ENCODE data around the gene PAX4.

Gene PAX4

GRCh38 chr7:127594490-127594889 is 23.5 kb downstream of the PAX4 start:
- no peak overlapping the region for H2AFZ ChIP-seq (ENCODE audit: low read depth, low read length)
- no peaks in the 10 kb centered on the region for H3K9me3 ChIP-seq (ENCODE audit: insufficient read depth, low read length)
- no peak overlapping the region for H3K4me3 ChIP-seq (ENCODE audit: low read length)
- H3K4me2 ChIP-seq (ENCODE audit: low read length), result peak overlapping the region; percentile 11
- no peaks in the 10 kb centered on the region for H3K27me3 ChIP-seq (ENCODE audit: low read depth, low read length)
- no peak overlapping the region for H3K27ac ChIP-seq (ENCODE audit: low read length)
- TF ChIP-seq CTCF (IDR thresholded peaks at IDR 0.05; ENCODE audit: low read depth, low read length) (no peak), EZH2phosphoT487 (IDR thresholded peaks at IDR 0.05; ENCODE audit: low read depth) (no peak)
- H3K4me1 ChIP-seq (ENCODE audit: low read length), result peaks cover 12% of the 10 kb centered on the region
- H3K79me2 ChIP-seq (ENCODE audit: low read length), result peaks cover 1% of the 10 kb centered on the region
- peaks cover 15% of the 10 kb centered on the region for H3K36me3 ChIP-seq (replicated peaks; ENCODE audit: low read depth, low read length)
- H4K20me1 ChIP-seq (ENCODE audit: insufficient read depth, low read length), result no peaks in the 10 kb centered on the region
- no peak overlapping the region for H3K9ac ChIP-seq (ENCODE audit: low read length)

GRCh38 chr7:127592550-127592949 is 25.4 kb downstream of the PAX4 start:
- no peak overlapping the region for H3K4me3 ChIP-seq (ENCODE audit: low read length)
- H3K36me3 ChIP-seq (replicated peaks; ENCODE audit: low read depth, low read length), result peaks cover 15% of the 10 kb centered on the region
- H3K9me3 ChIP-seq (ENCODE audit: insufficient read depth, low read length), result no peaks in the 10 kb centered on the region
- no peak for TF ChIP-seq EZH2phosphoT487 (IDR thresholded peaks at IDR 0.05; ENCODE audit: low read depth)
- no peak for TF ChIP-seq CTCF (IDR thresholded peaks at IDR 0.05; ENCODE audit: low read depth, low read length)
- H3K9ac ChIP-seq (ENCODE audit: low read length), result no peak overlapping the region
- peaks cover 18% of the 10 kb centered on the region for H3K4me1 ChIP-seq (ENCODE audit: low read length)
- 0 out of 2 replicates have a peak, but pooled peaks cover 5% of the 10 kb centered on the region for H4K20me1 ChIP-seq (ENCODE audit: insufficient read depth, low read length)
- H3K79me2 ChIP-seq (ENCODE audit: low read length), result peaks cover 12% of the 10 kb centered on the region
- H2AFZ ChIP-seq (ENCODE audit: low read depth, low read length), result no peak overlapping the region
- no peak overlapping the region for H3K27ac ChIP-seq (ENCODE audit: low read length)
- H3K27me3 ChIP-seq (ENCODE audit: low read depth, low read length), result no peaks in the 10 kb centered on the region
- H3K4me2 ChIP-seq (ENCODE audit: low read length), result no peak overlapping the region

- H3K4me3 ChIP-seq (ENCODE audit: low read length), result no peak overlapping the region
- H3K79me2 ChIP-seq (ENCODE audit: low read length), result peaks cover 12% of the 10 kb centered on the region
- TF ChIP-seq CTCF (IDR thresholded peaks at IDR 0.05; ENCODE audit: low read depth, low read length), result no peak
- no peak for TF ChIP-seq EZH2phosphoT487 (IDR thresholded peaks at IDR 0.05; ENCODE audit: low read depth)
- H3K27ac ChIP-seq (ENCODE audit: low read length), result no peak overlapping the region
- peaks cover 18% of the 10 kb centered on the region for H3K4me1 ChIP-seq (ENCODE audit: low read length)
- H3K4me2 ChIP-seq (ENCODE audit: low read length), result no peak overlapping the region
- H3K9ac ChIP-seq (ENCODE audit: low read length), result no peak overlapping the region
- H3K27me3 ChIP-seq (ENCODE audit: low read depth, low read length), result no peaks in the 10 kb centered on the region
- 0 out of 2 replicates have a peak, but pooled peaks cover 5% of the 10 kb centered on the region for H4K20me1 ChIP-seq (ENCODE audit: insufficient read depth, low read length)
- no peaks in the 10 kb centered on the region for H3K9me3 ChIP-seq (ENCODE audit: insufficient read depth, low read length)
- H2AFZ ChIP-seq (ENCODE audit: low read depth, low read length), result no peak overlapping the region
- peaks cover 15% of the 10 kb centered on the region for H3K36me3 ChIP-seq (replicated peaks; ENCODE audit: low read depth, low read length)
Measured at GRCh38 chr7:127591591-127591990, 26.4 kb downstream of the PAX4 start.

DNA sequence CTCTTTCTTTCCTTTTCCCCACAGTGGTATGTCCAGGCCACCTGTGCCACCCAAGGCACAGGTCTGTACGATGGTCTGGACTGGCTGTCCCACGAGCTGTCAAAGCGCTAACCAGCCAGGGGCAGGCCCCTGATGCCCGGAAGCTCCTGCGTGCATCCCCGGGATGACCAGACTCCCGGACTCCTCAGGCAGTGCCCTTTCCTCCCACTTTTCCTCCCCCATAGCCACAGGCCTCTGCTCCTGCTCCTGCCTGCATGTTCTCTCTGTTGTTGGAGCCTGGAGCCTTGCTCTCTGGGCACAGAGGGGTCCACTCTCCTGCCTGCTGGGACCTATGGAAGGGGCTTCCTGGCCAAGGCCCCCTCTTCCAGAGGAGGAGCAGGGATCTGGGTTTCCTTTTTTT is 26.8 kb downstream of the PAX4 start:
- H3K9me3 ChIP-seq (ENCODE audit: insufficient read depth, low read length), result no peaks in the 10 kb centered on the region
- peaks cover 15% of the 10 kb centered on the region for H3K36me3 ChIP-seq (replicated peaks; ENCODE audit: low read depth, low read length)
- no peak overlapping the region for H2AFZ ChIP-seq (ENCODE audit: low read depth, low read length)
- no peak overlapping the region for H3K4me2 ChIP-seq (ENCODE audit: low read length)
- no peak overlapping the region for H3K9ac ChIP-seq (ENCODE audit: low read length)
- peaks cover 18% of the 10 kb centered on the region for H3K4me1 ChIP-seq (ENCODE audit: low read length)
- no peak overlapping the region for H3K4me3 ChIP-seq (ENCODE audit: low read length)
- 0 out of 2 replicates have a peak, but pooled peaks cover 5% of the 10 kb centered on the region for H4K20me1 ChIP-seq (ENCODE audit: insufficient read depth, low read length)
- no peak for TF ChIP-seq CTCF (IDR thresholded peaks at IDR 0.05; ENCODE audit: low read depth, low read length)
- no peak for TF ChIP-seq EZH2phosphoT487 (IDR thresholded peaks at IDR 0.05; ENCODE audit: low read depth)
- no peaks in the 10 kb centered on the region for H3K27me3 ChIP-seq (ENCODE audit: low read depth, low read length)
- H3K79me2 ChIP-seq (ENCODE audit: low read length), result peaks cover 12% of the 10 kb centered on the region
- no peak overlapping the region for H3K27ac ChIP-seq (ENCODE audit: low read length)

Data from OCI-LY3 (cell line).